Measurements from ENCODE around the gene KCNK10. TPM values are rescaled to one million over a fixed set of nuclear protein-coding genes. Genes with fewer than 3 reads are reported as not detected.
"Not testable (repeated sequence)": the region's sequence is repeated elsewhere in the genome, so short reads cannot be mapped to it uniquely, and the experiment has no call there.

Gene KCNK10
- total RNA-seq, 2 experiments from 2014 or later: not detected

DNA sequence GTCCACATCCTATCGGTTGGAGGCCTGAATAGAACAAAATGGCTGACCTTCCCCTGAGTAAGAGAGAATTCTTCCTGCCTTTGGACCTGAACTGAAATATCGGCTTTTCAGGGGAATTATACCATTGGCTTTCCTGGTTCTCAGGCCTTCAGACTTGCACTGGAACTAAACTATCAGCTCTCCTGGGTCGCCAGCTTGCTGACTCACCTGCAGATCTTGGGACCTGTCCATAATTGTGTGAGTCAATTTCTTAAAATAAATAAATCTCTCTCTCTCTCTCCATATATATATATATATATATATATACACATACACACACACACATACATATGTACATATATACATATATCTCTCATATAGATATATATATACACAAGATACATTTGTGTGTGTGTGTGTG is 41.6 kb downstream of the KCNK10 start:
- CTCF ChIA-PET: no interaction called here
- Mint-ChIP-seq H3K36me3 (no peaks in the 10 kb centered on the region), H3K27ac (no peak overlapping the region), H3K4me3 (no peak overlapping the region), H3K4me1 (ENCODE audit: low read depth) (no peaks in the 10 kb centered on the region), H3K27me3 (peaks cover 6% of the 10 kb centered on the region), H3K9me3 (no peaks in the 10 kb centered on the region)
- DNase-seq: no peak
- intact Hi-C loops (cut with micrococcal nuclease): no loop called here
- POLR2A ChIA-PET: no interaction called here

DNA sequence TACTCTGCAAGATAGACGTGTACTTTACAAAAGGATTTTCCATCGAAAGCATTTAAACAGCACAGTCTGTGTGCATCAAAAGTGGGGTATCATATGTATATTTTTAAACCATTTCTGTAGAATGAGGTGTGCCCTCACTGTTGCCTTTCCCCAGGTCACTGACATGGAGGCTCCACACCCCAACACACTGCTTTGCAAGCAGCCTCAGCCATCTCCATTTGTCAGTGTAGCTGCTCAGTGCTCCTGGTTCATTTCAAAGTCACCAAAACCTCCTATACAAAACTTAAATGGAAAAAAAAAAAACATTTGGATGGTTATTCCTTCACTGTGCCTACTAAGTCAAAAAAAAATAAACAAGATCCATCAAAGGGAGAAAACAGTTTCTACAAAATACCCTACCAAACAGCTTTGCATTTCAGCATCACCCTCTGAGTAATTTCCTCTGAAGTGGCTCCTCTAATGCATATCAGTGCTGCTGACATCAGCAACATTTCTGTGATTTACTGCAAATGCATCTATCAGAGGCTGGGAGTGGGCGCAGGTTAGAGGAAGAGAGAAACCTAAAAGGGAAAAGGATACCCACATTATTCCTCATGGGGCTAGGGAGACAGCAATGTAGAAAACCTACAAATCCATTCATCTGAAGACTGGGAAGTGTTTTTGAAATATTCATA is 46.0 kb downstream of the KCNK10 start:
- ChIA-PET CTCF (no interaction called here), POLR2A (no interaction called here)
- peaks cover 7% of the 10 kb centered on the region for H3K27me3 Mint-ChIP-seq
- DNase-seq: no peak
- no peaks in the 10 kb centered on the region for H3K9me3 Mint-ChIP-seq
- no peak overlapping the region for H3K4me3 Mint-ChIP-seq
- H3K4me1 Mint-ChIP-seq (ENCODE audit: low read depth): no peaks in the 10 kb centered on the region
- intact Hi-C loops (cut with micrococcal nuclease): no loop called here
- H3K36me3 Mint-ChIP-seq: no peaks in the 10 kb centered on the region
- H3K27ac Mint-ChIP-seq: no peak overlapping the region

DNA sequence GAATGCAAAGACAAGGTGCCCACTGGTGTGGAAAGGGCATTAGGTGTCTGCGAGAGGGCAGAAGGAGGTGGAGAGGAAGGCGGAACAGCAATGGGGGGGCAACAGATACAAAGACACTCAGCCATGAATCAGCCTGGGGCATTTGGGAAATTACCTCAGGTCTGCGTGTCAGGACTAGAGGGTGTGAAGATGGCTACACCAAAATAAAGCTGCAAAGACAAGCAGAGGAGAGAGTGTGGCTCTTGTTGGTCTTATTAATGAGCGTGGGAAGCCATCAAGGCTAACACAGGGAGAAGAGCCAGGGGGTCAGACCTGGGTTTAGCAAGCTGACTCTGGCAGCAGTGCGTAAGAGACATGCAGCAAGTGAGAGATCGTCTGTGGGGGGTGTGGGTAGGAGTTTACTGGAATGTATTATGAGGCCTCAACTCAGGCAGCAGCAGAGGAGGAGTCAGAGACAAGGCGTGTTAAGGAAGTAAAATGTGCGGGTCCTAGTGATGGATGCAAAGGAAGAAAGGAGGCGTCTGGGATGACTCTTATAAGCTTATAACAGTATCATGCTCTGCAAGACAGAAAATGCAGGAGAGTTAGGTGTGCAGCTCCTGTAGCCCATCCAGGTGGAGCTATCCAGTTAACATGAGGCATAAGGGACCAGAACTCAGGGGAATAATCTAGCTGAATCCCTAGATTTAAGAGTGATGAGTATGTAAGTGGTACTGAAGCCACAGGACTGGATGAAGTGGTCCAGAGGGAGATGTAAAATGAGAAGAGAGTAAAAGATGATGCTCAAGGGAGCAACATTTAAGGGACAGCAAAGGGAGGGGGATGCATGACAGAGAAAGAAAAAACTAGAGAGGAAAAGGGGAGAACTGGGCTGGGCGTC is 50.4 kb downstream of the KCNK10 start:
- POLR2A ChIA-PET: no interaction called here

DNA sequence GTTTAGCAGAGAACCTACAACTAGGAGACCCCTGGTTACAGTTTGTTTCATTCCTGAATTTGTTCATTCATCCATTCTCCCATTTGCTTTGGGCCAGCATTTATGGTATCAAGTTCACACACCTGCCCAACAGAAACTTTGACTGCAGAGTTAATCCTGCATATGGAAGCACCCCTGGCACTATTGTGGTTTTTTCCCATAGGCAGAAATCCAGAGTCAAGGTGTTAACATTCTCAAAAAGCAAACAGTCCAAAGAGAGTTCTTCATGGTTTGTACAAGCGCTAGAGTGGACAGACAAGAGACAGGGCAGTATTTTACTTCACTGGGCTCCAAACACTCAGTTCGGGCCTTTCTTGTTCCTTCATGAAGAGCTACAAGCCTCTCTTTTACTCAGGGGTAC is 51.9 kb downstream of the KCNK10 start:
- POLR2A ChIA-PET: no interaction called here
- Mint-ChIP-seq H3K4me3 (no peak overlapping the region), H3K4me1 (ENCODE audit: low read depth) (no peaks in the 10 kb centered on the region), H3K27me3 (peaks cover 2% of the 10 kb centered on the region), H3K27ac (no peak overlapping the region), H3K36me3 (no peaks in the 10 kb centered on the region), H3K9me3 (no peaks in the 10 kb centered on the region)
- DNase-seq: no peak
- CTCF ChIA-PET: no interaction called here
- intact Hi-C loops (cut with micrococcal nuclease): no loop called here

More for the DNA sequence above, 50.4 kb downstream of the KCNK10 start:
- H3K27me3 Mint-ChIP-seq: peaks cover 7% of the 10 kb centered on the region
- intact Hi-C loops (cut with micrococcal nuclease): no loop called here
- H3K4me1 Mint-ChIP-seq (ENCODE audit: low read depth): no peaks in the 10 kb centered on the region
- H3K9me3 Mint-ChIP-seq: no peaks in the 10 kb centered on the region
- no peak overlapping the region for H3K27ac Mint-ChIP-seq
- no peaks in the 10 kb centered on the region for H3K36me3 Mint-ChIP-seq
- no peak for DNase-seq
- H3K4me3 Mint-ChIP-seq: no peak overlapping the region
- CTCF ChIA-PET: no interaction called here

DNA sequence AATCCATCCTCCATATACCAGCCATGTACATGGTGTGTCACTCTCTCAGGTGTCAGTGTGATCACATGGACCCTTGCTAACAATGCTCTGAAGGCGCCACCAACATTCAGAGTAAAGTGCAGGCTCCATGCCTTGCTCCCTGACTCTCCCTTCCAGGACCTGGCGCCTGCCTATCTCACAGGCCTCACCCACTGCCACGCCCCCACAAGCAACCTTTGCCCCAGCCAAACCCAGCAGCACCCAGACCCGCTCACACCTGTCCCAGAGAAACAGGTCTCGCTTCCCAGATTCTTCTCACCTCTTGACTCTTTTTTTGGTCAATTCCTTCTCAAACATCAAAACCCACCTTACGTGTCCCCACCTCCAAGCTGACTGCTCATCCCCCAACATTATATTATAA is 52.3 kb downstream of the KCNK10 start:
- intact Hi-C loops (cut with micrococcal nuclease): no loop called here
- ChIA-PET CTCF (no interaction called here), POLR2A (no interaction called here)
- no peak for DNase-seq
- H3K4me3 Mint-ChIP-seq: no peak overlapping the region
- no peaks in the 10 kb centered on the region for H3K36me3 Mint-ChIP-seq
- no peaks in the 10 kb centered on the region for H3K9me3 Mint-ChIP-seq
- peaks cover 2% of the 10 kb centered on the region for H3K27me3 Mint-ChIP-seq
- H3K27ac Mint-ChIP-seq: no peak overlapping the region
- no peaks in the 10 kb centered on the region for H3K4me1 Mint-ChIP-seq (ENCODE audit: low read depth)

DNA sequence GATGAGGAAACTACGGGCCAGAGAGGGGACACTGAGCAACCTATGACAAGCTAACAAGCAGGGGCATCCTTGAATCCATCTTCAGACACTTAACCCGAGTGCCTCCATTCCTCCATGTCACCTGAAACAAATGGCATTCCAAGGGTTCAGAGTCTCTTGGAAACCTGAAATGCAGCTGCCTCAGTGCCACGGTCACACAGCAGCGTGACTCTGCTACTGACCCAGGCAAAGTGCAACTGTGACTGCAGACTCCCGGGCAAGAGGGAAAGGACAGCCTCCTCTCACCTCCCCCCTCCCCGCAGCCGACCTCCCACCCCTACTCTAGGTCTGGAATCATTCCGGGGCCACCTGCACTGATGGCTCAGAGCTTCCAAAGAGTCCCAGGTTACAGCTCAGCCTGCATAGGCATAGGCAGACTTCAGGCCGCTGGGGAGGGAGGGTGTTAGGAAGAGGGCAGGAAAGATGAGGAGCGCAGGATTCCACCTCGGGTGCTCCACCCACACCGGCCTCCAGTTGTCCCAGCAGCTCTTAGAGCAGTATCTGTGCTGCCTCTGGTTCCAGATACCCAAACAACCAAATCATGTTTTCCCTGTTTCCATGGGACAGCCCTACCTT is 53.2 kb downstream of the KCNK10 start:
- no peak overlapping the region for H3K4me3 Mint-ChIP-seq
- no peak overlapping the region for H3K27ac Mint-ChIP-seq
- no peaks in the 10 kb centered on the region for H3K9me3 Mint-ChIP-seq
- CTCF ChIA-PET: no interaction called here
- no peak for DNase-seq
- H3K27me3 Mint-ChIP-seq: peaks cover 2% of the 10 kb centered on the region
- no peaks in the 10 kb centered on the region for H3K36me3 Mint-ChIP-seq
- intact Hi-C loops (cut with micrococcal nuclease): no loop called here
- H3K4me1 Mint-ChIP-seq (ENCODE audit: low read depth): no peaks in the 10 kb centered on the region
- POLR2A ChIA-PET: interaction anchor here (0.6 kb wide), 1 partner anchor 314 kb away, joined by 4 read pairs; no protein-coding TSS in a partner anchor

DNA sequence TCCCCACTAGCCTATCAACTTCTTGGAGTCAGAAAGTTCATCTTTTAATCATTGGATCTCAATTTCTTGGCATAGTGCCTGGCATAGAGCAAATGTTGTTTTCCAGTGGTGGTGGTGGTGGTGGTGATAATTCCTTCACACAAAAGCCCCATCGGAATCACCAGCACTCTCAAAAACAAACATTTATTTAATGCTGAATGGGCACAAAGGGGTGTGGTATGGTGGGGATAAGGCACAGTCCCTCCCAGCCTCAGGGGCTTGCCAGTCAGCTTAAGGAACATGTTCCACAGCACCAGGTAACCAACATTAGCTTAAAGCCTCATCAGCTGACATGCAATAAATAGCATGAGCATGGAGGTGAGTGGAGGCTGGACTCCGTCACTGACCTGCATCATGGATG is 56.6 kb downstream of the KCNK10 start:
- Mint-ChIP-seq H3K36me3 (no peaks in the 10 kb centered on the region), H3K27ac (no peak overlapping the region), H3K9me3 (no peaks in the 10 kb centered on the region), H3K27me3 (peaks cover 13% of the 10 kb centered on the region), H3K4me3 (no peak overlapping the region), H3K4me1 (ENCODE audit: low read depth) (no peaks in the 10 kb centered on the region)
- POLR2A ChIA-PET: no interaction called here
- DNase-seq: no peak
- CTCF ChIA-PET: interaction anchor here (0.6 kb wide), 1 partner anchor 695 kb away, joined by 3 read pairs; no protein-coding TSS in a partner anchor
- intact Hi-C loops (cut with micrococcal nuclease): no loop called here

DNA sequence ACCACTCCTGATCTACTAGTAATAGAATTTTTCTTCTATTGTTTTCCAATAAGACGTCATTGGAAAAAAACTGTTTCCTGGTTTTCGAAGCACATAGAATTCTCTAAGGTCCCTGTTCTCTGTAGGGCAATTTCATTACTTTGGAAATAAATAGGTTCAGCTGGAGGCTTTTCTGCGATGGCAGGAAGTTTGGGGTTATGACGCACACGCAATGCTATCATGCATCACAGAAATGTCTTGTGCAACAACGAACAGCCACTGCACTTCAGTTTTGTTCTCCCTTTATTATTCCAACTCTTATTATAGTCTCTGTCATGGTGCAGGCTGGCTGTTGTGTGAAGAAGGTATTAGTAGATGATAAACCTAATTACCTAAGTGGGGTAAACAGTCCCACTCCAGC is 59.0 kb downstream of the KCNK10 start:
- no peaks in the 10 kb centered on the region for H3K36me3 Mint-ChIP-seq
- DNase-seq: no peak
- H3K4me1 Mint-ChIP-seq (ENCODE audit: low read depth): no peaks in the 10 kb centered on the region
- intact Hi-C loops (cut with micrococcal nuclease): no loop called here
- H3K27ac Mint-ChIP-seq: no peak overlapping the region
- no peak overlapping the region for H3K4me3 Mint-ChIP-seq
- no peaks in the 10 kb centered on the region for H3K9me3 Mint-ChIP-seq
- POLR2A ChIA-PET: no interaction called here
- peaks cover 11% of the 10 kb centered on the region for H3K27me3 Mint-ChIP-seq
- CTCF ChIA-PET: no interaction called here

DNA sequence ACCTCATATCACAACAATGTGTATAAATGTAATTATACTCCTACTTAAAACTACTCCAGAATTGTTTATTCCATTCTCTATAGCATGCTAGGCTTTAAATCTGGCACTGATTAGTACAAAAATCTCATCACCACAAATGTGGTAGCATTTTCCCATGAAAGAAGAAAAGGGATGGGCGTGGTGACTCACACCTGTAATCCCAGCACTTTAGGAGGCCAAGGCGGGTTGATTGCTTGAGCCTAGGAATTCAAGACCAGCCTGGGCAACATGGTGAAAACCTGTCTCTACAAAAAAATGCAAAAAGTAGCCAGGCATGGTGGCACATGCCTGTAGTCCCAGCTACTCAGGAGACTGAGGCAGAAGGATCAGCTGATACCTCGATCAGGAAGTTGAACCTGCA is 61.8 kb downstream of the KCNK10 start:
- H3K36me3 Mint-ChIP-seq; H3K4me3 Mint-ChIP-seq; H3K4me1 Mint-ChIP-seq (ENCODE audit: low read depth); DNase-seq; POLR2A ChIA-PET; CTCF ChIA-PET; H3K9me3 Mint-ChIP-seq; H3K27ac Mint-ChIP-seq; intact Hi-C loops (cut with micrococcal nuclease): not testable (repeated sequence)
- H3K27me3 Mint-ChIP-seq: peaks cover 13% of the 10 kb centered on the region

DNA sequence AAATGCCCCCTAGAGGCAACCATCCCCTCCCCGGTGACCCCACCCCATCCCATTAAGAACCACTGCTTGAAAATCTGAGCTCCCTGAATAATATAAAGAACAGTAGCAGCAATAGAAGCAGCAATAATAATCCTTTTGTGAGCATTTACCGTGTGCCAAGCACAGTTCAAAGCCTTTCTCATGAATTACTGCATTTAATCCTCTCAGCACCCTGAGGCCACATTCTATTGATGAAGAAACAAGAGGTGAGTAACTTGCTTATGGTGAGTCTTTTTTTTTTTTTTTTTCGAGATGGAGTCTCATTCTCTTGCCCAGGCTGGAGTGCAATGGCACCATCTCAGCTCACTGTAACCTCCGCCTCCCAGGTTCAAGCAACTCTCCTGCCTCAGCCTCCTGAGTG is 65.0 kb downstream of the KCNK10 start:
- Mint-ChIP-seq H3K4me3 (no peak overlapping the region), H3K36me3 (no peaks in the 10 kb centered on the region), H3K9me3 (no peaks in the 10 kb centered on the region), H3K4me1 (ENCODE audit: low read depth) (no peaks in the 10 kb centered on the region), H3K27ac (no peak overlapping the region), H3K27me3 (peaks cover 16% of the 10 kb centered on the region)
- CTCF ChIA-PET: interaction anchor here (0.6 kb wide), 1 partner anchor 27 kb away, joined by 3 read pairs; no protein-coding TSS in a partner anchor
- intact Hi-C loops (cut with micrococcal nuclease): no loop called here
- POLR2A ChIA-PET: no interaction called here
- DNase-seq: no peak

DNA sequence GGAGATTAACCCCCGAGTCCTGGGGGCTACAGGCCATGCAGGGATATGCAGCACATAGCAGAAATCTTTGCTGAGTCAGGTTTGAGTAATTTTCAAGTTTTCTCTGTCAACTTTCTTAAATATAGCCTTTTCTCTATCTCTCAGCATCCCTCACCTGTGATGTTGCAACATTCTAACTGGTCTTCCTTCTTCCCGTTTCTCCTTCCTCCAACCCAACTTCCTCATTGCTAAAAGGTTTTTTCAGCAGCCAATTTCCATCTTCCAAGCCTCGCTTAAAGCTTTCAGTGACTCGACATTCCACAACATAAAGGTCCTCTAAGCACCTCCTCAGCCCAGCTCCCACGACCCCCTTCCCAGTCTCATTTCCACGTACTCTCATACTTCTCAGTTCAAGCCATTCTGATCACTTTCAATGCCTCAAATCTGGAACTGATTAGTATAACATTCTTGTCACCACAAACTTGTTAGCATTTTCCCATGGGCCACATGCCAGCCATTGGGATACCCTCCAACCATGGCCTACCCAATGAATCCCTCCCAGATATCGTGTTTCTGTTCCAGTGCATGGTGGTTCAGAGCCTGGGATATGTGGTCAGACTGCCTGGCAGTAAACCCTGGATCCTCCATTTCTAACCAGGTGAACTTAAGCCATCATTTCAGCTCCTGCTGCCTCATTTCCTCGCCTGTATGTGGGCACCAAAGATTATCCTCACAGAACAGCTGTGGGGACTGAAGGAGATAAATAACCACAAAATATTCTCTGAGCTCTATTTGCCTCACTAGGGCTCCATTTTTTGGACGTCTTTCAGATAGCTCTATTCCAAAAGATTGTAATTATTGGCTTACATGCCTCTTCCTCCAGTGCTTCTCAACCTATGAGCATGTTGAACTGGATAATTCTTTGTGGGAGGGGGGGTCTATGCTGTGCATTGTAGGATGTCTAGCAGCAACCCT is 65.8 kb downstream of the KCNK10 start:
- POLR2A ChIA-PET: no interaction called here
- Mint-ChIP-seq H3K27ac (no peak overlapping the region), H3K9me3 (no peaks in the 10 kb centered on the region), H3K4me3 (no peak overlapping the region), H3K4me1 (ENCODE audit: low read depth) (no peaks in the 10 kb centered on the region), H3K27me3 (peaks cover 10% of the 10 kb centered on the region), H3K36me3 (no peaks in the 10 kb centered on the region)
- CTCF ChIA-PET: interaction anchor here (0.6 kb wide), 1 partner anchor 26 kb away, joined by 3 read pairs; no protein-coding TSS in a partner anchor
- intact Hi-C loops (cut with micrococcal nuclease): no loop called here
- no peak for DNase-seq

DNA sequence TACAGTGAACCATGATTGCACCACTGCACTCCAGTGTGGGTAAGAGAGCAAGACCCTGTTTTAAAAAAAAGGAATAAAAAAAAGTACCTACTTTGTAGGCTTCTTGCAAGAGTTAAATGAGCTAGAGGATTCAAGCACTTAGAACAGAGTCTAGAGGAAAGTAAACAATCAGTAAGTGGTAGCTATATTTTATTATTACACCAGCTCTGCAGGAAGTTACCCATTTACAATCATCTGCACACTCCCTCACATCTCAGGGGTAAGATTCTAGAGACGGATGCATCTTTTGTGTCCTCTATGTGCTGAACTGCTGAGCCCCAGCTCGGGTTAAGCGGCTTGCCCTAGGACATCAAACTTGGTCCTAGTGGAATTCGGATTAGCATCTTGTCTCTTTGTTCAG is 67.3 kb downstream of the KCNK10 start:
- CTCF ChIA-PET: no interaction called here
- Mint-ChIP-seq H3K4me3 (no peak overlapping the region), H3K9me3 (no peaks in the 10 kb centered on the region), H3K4me1 (ENCODE audit: low read depth) (no peaks in the 10 kb centered on the region), H3K27me3 (peaks cover 5% of the 10 kb centered on the region), H3K27ac (no peak overlapping the region), H3K36me3 (no peaks in the 10 kb centered on the region)
- POLR2A ChIA-PET: no interaction called here
- intact Hi-C loops (cut with micrococcal nuclease): no loop called here
- no peak for DNase-seq
